ENCODE results near the gene CHPF.

The CHPF gene

GRCh38 chr2:219510512-219511135 lies 33.0 kb downstream of the CHPF start:
- TF ChIP-seq CTCF (IDR thresholded peaks at IDR 0.05; ENCODE audit: insufficient read depth, low read length, poor library complexity, severe bottlenecking), result no peak
- TF ChIP-seq EZH2phosphoT487 (conservative IDR thresholded peaks at IDR 0.05; ENCODE audit: low read length), result no peak
- H3K4me2 ChIP-seq (ENCODE audit: low read depth, low read length, poor library complexity, severe bottlenecking), result no peak overlapping the region
- no peak overlapping the region for H3K9ac ChIP-seq (ENCODE audit: low read length)
- no peaks in the 10 kb centered on the region for H3K79me2 ChIP-seq (ENCODE audit: insufficient read depth, low read length)
- no peak overlapping the region for H3K27ac ChIP-seq (ENCODE audit: low read depth, low read length)
- no peaks in the 10 kb centered on the region for H3K9me3 ChIP-seq (ENCODE audit: insufficient read depth, low read length)
- no peaks in the 10 kb centered on the region for H3K27me3 ChIP-seq (ENCODE audit: low read length)
- no peaks in the 10 kb centered on the region for H3F3A ChIP-seq (ENCODE audit: insufficient read depth)
- no peak overlapping the region for H3K4me3 ChIP-seq (ENCODE audit: insufficient read depth, low read length, poor library complexity, severe bottlenecking)
- H3K9me2 ChIP-seq (replicated peaks; ENCODE audit: insufficient read depth, low read length), result no peaks in the 10 kb centered on the region
- no peaks in the 10 kb centered on the region for H4K20me1 ChIP-seq (ENCODE audit: low read depth, low read length)
- no peak overlapping the region for H2AFZ ChIP-seq (ENCODE audit: low read depth, low read length, severe bottlenecking)
- no peaks in the 10 kb centered on the region for H3K36me3 ChIP-seq (ENCODE audit: low read length)

GRCh38 chr2:219509780-219510511 lies 33.7 kb downstream of the CHPF start:
- Histone ChIP-seq H3K36me3 (ENCODE audit: low read length) (no peaks in the 10 kb centered on the region), H3K27ac (ENCODE audit: low read depth, low read length) (no peak overlapping the region), H3K4me2 (ENCODE audit: low read depth, low read length, poor library complexity, severe bottlenecking) (no peak overlapping the region), H3K9me3 (ENCODE audit: insufficient read depth, low read length) (no peaks in the 10 kb centered on the region), H3K4me3 (ENCODE audit: insufficient read depth, low read length, poor library complexity, severe bottlenecking) (no peak overlapping the region), H3K9ac (ENCODE audit: low read length) (no peak overlapping the region), H3K27me3 (ENCODE audit: low read length) (no peaks in the 10 kb centered on the region), H3F3A (ENCODE audit: insufficient read depth) (no peaks in the 10 kb centered on the region), H3K9me2 (replicated peaks; ENCODE audit: insufficient read depth, low read length) (no peaks in the 10 kb centered on the region), H4K20me1 (ENCODE audit: low read depth, low read length) (no peaks in the 10 kb centered on the region), H2AFZ (ENCODE audit: low read depth, low read length, severe bottlenecking) (no peak overlapping the region), H3K79me2 (ENCODE audit: insufficient read depth, low read length) (no peaks in the 10 kb centered on the region)
- TF ChIP-seq CTCF (IDR thresholded peaks at IDR 0.05; ENCODE audit: insufficient read depth, low read length, poor library complexity, severe bottlenecking) (peak; percentile 48), EZH2phosphoT487 (conservative IDR thresholded peaks at IDR 0.05; ENCODE audit: low read length) (no peak)

GRCh38 chr2:219508971-219509779 lies 34.4 kb downstream of the CHPF start:
- Histone ChIP-seq H3K4me3 (ENCODE audit: insufficient read depth, low read length, poor library complexity, severe bottlenecking) (no peak overlapping the region), H3K9ac (ENCODE audit: low read length) (no peak overlapping the region), H3K4me2 (ENCODE audit: low read depth, low read length, poor library complexity, severe bottlenecking) (no peak overlapping the region), H2AFZ (ENCODE audit: low read depth, low read length, severe bottlenecking) (no peak overlapping the region), H3F3A (ENCODE audit: insufficient read depth) (no peaks in the 10 kb centered on the region), H4K20me1 (ENCODE audit: low read depth, low read length) (no peaks in the 10 kb centered on the region), H3K9me2 (replicated peaks; ENCODE audit: insufficient read depth, low read length) (no peaks in the 10 kb centered on the region), H3K79me2 (ENCODE audit: insufficient read depth, low read length) (no peaks in the 10 kb centered on the region), H3K27ac (ENCODE audit: low read depth, low read length) (no peak overlapping the region), H3K36me3 (ENCODE audit: low read length) (no peaks in the 10 kb centered on the region), H3K9me3 (ENCODE audit: insufficient read depth, low read length) (no peaks in the 10 kb centered on the region), H3K27me3 (ENCODE audit: low read length) (no peaks in the 10 kb centered on the region)
- TF ChIP-seq EZH2phosphoT487 (conservative IDR thresholded peaks at IDR 0.05; ENCODE audit: low read length) (no peak), CTCF (IDR thresholded peaks at IDR 0.05; ENCODE audit: insufficient read depth, low read length, poor library complexity, severe bottlenecking) (no peak)

Data from SU-DHL-6 (cell line).